Islet of Langerhans (tissue), 1 donor: ENCODE results near the gene DPP6.
A peak's percentile ranks its signal among the peaks of the same experiment; 100 is the strongest.

Source experiments
- FAIRE-seq: peaks from one replicate; lab custom pipeline; 2011; peaks lifted over from hg19 to GRCh38; lab: Jason Lieb, UNC

DPP6 gene

DNA sequence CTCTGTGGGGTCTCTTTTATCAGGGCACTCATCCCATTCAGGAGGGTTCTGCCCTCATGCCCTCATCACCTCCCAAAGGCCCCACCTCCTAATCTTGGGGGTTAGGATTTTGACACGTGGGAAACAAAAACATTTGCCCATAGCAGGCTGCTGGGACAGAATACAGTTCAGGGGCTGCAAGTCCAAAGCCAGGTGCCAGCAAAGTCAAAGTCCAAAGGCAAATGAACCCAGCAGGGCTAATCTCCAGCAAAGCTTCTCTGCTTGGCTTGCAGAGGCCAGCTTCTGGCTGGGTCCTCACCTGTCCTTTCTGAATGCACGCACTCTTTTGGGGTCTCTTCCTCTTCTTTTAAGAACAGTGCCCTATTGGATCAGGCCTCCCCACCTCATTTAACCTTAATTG is 359.9 kb downstream of the DPP6 start:
- no peak for FAIRE-seq

DNA sequence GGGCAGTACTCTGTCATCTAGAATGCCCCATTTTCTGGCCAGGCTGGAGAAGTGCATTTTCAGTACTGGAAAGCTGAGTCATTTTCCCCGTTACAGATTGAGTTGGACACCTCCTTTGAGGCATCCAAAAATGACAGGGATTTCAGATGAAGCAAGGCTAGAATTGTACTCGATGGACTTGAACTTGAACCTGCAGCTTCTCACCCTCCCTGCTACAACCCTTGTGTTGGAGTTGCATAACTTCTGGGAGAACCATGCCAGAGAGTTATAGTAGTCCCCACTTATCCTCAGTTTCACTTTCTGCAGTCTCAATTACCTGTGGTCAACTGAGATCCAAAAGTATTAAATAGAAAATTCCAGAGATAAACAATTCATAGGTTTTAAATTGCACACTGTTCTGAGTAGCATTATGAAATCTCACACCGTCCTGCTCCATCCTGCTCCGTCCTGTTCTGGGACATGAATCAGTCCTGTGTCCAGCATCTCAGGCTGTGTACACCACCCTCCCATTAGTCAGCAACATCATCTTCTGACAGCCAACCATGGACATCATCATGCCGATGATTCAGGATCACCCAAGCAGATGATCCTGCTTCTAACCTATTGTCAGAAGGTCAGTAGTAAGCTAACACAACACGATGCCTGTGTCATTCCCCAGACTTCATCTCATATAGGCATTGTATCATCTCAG is 363.7 kb downstream of the DPP6 start:
- FAIRE-seq = no peak

DNA sequence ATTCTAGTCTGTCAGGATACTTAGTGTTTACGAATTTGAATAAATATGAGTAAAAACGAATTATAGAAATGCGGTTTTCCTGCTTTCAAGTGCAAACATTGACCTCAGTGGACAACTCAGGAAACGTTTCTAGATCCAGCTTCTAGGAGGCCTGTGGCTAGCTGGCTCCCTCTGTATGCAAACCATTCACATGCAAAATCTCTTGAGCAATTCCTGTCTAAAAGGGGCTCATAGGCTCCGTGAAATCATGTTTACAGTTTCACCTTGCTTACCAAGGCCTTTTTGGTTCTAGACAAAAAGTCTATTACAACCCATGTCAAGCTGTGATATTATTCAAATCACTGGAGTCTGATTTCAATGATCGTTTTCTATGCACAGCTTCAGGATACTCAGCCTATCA is 364.5 kb downstream of the DPP6 start:
- no peak for FAIRE-seq

DNA sequence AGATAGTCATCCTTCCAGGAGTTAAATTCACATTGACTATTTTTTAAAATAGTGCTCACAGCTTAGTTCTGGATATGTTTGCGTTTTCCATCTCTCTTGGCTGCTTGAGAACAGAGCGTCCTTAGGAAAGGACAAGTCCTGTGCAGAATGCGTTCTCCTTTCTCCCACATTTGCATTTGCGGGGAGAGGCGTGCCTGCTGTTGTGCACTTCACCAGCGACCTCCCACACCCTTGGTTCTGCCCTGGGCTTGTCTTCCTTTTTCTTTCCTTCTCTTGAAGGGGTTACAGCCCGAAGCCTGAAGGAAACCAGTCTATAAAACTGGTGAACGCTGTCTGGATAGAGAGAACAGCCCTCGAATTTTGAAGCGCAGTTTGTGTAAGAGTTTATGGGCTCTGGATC is 367.1 kb downstream of the DPP6 start:
- no peak for FAIRE-seq

DNA sequence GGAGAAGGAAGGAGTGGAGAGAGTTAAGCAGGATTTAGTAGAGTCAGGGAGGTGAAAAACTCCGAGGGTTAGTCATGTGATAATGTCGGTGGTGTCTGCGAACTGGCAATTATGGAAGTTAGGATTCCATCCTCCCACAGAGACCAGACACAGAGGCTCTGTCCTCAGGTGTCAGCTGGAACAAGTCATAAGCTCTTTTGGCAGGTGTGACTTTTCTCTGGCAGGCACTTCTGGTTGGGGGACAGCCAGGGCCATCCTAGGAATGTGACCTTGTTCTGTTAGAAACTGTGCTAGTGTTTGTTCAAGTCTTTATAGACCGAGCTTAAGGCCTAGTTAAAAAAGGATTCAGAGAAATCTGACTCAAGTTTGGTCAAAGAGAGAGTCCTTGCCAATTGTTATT is 371.0 kb downstream of the DPP6 start:
- FAIRE-seq = no peak

DNA sequence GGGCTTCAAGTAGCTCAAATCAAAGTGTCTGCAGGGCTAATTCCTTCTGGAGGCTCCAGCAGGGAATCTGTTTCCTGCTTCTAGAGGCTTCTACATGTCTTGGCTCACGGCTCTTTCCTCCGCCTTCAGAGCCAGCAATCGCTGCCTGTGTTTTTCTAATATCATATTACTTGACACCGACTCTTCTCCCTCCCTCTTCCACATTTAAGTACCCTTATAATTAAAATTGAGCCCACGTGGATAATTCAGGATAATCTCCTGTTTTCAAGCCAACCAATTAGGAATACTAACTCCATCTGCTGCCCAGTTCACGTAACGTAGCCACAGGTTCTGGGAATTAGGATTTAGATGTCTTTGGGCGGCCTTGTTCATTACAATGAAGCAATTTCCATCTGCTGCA is 372.2 kb downstream of the DPP6 start:
- no peak for FAIRE-seq

DNA sequence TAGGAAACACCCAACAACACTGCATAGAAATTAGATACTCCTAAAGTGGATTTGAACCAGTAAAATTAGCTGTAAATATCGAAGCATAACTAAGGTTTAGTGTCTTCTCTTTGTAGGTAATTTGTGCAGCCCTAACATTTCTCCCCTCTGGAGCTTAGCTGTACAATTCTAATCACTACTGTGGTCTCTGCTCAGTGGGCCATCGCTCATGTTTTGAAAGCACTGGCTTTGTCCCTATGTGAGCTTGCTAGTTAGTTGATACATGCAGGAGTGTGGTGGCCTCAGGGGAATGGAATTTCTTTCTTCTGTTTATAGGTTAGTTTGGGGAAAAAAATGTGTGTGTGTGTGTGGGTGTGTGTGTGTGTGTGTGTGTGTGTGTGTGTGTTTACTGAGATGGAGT is 373.1 kb downstream of the DPP6 start:
- no peak for FAIRE-seq

DNA sequence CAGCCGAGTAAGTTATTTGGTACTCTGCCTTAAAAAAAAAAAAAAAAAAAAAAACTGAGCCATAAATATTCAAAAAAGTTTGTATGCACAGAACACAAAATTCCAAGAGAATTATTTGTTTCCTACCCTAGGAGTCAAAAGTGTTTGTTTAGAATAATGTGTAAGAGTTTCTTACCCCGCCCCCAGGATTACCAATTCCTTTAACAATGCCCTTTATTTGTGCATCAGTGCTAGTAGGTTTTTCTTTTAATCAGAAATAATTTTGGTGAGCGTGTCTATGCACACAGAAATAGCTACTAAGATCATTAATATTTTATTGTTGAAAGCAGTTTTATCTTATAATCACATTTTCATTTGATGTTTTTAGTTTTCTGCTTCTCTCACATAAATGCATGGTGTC is 374.6 kb downstream of the DPP6 start:
- FAIRE-seq = no peak

DNA sequence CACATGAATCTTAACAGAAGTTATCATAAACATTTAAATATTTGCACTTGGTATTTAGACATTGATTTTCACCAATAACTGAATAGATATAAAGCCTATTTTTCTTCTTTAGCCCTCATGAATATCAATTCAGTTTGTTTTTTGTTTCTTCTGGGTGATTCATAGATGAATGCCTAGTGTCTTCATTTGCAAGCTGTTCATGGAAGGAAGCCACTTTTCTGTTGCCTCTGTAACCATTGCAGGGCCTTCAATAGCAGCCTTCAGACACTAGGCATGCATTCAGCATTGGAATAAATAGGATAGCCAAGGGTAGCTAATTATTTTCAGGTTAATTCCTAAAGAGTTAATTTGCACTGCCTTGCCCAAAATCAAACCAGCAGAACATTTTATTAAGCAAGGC is 375.3 kb downstream of the DPP6 start:
- no peak for FAIRE-seq

DNA sequence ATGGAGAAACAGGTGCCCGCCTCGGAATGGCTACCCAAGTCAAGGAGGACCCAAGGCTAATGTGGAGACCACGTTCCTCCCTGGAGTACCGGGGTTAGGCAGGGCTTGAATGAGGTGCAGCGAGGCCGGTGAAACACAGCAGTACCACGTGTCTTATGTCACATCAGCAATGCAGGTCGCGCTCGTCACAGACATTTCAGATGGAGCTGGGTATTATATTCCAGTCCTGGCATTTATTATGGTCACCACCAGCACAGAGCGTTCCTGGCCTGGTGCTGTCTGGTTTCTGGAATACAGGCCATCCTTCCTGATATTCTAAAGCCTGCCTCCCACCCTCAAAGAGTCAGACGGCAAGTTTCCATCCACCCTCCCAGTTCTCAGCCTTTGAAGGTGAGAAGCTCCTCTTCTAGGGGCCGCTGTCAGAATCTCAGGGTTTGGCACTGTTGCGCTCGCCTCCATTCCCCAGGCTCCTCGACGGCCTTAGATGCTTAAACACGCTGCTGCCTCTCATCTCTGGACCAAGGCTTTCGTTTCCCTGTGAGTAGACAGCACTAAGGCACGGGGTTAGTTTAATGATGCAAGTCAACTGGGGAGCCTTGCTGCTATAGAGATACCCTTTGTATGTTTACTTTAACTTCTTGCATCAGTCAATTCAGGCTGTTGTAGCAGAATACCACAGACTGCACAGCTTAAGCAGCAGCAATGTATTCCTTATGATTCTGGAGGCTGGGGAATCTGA is 377.6 kb downstream of the DPP6 start:
- no peak for FAIRE-seq

DNA sequence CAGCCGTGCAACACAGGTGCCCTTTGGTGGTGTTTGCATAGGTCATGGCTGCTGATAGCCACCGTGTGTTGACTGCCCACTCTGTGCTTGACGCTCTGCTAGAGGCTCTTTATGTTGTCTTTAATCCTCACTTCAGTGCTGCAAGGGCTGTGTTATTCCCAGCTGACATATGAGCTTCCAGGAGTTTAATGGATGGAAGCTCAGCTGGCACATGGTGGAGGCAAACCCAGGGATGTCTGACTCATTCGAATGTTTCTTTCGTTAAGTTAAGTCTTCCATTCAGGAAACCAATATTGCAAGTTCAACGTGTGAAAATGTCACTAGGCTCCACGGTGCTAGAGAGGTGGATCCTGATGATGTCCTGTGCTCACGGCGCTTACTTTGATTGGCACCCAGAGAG is 378.4 kb downstream of the DPP6 start:
- no peak for FAIRE-seq

DNA sequence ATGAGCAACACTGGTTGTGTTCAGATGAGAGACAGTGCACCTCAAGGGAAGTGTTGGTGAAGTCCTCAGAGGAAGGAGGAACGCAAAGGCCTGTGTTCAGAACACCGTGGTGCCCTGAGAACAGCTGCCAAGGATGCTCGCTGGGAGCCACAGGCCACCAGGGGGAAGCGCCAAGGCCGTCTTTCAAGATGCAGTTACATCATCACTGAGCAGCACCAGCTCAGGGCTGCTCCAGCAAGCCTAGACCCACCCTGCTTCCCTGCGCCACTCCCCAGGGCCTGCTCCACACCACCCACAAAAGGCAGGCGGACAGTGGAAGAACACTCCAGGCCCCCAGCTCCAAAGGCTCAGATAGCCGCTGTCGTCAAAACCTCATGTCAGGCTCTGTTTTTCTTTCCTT is 378.8 kb downstream of the DPP6 start:
- FAIRE-seq = no peak

DNA sequence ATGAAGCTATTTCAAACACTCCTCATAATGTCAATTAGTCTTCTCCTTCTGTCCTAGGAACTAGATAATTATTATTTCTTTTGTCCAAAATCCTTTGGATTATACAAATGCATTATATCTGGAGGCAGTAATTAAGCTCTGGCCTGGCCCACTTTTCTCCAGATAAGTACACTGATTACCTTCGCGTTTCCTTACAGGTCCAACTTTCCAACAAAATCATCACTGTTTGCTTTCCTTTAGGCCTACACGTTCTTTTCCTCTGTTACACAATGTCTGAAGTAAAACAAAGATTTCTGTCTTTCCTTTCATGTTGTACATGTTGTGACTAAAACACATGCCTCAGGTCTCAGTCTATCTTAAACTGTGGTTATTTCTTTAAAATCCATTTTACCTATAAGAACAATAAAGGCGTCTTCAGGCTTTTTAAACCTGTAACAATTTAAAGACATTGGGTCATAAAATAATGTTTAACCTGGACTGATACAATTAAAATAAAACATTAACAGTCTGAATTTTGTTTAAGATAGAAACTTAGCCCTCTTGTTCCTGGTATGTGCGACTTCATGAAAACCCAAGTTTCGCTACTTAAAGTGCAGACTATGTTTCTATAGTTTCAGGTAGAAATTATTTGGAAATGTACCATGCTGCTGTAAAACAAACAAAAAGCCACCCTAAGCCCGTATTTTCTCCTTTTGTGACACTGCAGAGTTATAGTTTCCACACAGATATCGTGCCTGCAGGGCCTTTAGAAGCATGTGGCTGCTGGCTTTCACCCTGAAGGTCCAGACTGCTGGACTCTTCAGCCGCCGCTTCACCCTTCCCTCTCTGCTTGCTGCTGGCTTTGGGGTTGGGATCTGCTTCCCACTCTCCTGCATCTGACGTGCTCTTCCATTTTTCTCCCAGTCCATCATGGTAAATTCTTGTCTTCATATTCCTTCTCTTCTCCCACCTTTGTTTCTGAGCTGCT is 381.7 kb downstream of the DPP6 start:
- peak; percentile 36 for FAIRE-seq

DNA sequence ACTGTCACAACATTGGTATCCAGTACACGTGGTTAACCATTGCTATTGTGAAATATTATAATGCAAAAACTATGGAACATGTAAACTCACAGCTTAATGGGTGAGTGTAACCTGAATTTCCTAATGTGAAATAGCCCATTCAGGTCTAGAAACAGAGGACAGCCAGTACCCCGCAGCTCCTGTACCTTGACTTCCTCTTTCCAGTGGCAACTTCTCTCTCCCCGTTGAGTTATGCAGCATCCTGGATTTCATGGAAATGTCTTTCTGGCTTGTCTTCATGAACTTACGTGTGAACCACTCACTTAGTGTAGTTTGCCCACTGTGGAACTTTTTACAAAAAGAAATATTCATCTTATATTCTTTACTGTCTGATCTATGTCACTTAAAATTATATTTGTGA is 384.4 kb downstream of the DPP6 start:
- FAIRE-seq = no peak

DNA sequence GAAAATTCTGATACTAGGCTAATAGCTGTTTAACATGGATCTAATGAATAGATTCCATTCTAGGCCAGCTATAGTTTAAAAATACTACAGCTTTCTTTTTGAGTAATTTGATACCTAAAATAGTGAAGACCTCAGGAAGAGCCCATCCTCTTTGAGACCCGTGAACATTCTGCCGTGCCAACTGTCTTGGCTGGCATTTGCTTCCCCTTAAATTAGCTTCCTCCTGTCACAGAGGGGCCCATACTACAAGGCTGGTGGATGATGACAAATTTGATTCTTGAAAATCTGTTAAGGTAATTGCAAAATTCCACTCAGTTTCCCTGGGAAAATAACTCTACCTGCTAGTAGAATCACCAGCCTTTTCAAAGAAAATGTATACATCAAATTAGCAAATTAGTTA is 385.0 kb downstream of the DPP6 start:
- no peak for FAIRE-seq

DNA sequence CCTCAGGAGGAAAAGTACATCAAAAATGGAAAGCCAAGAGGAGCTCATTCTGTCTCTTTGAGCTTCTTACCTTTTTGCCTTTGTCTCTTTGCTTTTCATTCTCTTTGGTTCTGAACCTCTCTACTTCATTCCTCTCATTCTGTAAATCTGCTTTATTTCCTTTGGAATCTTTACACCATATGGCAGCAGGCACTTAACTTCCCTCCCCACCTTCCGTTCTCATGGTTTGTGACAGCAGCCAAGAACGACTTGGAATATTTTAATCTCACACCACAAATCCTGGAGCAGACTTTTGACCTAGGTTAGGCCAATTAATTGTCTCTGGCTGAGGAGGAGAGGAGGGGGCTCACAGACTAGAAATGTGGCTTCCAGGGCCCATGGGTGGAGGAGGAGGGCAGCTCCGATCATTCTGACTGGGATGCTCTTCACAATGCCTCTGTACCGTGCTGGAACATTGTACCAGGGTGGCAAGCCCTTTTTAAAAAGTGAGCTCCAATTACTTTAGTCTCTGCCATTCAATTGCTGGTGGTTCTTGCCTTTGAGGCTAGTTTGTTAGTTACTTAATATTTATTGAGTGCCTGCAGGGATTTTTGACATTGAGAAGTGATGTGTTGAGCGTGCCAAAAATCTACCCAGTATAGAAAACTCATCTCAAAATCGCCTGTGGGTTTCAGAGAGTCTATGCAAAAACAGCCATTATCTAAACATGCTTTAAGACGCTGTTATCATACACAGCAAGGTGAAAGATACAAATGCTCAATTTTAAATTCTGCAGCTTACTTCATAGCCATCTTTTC is 386.6 kb downstream of the DPP6 start:
- FAIRE-seq = no peak

DNA sequence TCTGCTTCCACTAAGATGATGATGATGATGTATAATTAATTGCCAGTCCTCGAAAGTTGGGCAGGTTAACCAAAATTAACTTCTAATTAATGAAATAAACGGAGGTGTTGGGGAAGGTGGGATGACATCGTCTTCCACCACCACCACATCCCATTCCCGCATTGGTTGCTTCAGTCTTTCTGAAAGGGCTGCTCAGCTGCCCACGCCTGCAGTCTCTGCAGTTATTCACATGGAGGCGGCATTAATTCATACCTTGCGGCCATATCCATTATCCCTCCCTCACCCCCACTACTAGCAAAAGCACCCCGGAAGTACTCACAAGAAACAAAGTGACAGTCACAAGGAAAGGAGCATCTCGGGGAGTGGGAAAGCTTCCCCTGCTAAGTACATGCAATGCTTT is 387.9 kb downstream of the DPP6 start:
- no peak for FAIRE-seq

DNA sequence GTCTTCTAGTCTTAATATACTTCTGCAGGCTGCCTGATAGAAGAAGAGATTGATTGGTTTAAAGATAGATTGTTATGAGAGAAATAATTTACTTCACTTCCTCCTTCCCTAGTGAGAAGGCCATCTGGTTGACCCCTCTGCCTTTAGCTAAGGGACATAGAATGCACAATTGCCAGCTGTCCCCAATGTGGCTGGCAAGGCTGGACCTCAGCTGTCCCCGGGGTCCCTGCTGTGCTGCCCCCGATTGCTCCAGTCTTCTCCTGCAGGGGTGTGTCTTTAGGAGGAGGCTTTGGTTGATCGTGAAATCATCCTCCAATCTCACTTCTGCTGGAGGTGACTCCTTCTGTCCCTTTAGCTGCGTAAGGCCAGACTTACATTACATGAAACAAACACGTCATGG is 388.5 kb downstream of the DPP6 start:
- no peak for FAIRE-seq

DNA sequence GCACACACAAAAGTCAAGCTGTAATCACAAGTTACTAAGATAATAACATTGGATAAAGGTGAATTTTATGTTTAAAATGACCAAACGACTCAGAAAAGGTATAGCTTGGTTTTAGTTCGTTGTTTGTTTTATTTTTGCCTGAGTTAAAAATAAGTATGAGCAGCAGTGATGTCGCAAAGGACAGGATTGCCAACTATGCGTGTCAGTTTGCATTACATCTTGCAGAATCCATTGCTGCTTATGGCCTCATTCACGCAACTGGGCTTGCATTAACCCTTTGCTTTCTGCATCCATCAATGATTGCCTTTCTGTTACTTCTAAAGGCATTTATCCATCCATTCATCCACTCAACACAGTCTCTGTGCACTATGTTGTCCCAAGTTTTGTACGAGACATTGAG is 389.6 kb downstream of the DPP6 start:
- FAIRE-seq = no peak

DNA sequence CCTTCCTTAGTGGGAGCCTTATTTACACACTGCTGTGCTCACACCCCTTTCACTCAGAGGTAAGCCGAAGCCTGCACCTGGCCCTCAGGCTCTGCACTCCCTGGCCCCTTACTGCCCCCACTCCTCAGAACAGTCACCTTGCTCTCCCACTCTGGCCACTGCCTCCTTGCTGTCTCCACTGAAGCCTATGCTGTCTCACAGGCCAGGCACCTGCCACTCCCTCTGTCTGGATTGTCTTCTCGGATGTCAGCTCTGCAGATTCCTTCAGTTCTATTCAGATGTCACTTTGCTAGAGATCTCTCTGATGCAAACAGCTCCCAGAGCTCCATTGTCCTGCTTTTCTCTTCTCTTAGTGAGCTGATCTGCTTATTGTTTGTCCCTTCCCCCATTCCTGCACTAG is 390.7 kb downstream of the DPP6 start:
- FAIRE-seq = no peak

DNA sequence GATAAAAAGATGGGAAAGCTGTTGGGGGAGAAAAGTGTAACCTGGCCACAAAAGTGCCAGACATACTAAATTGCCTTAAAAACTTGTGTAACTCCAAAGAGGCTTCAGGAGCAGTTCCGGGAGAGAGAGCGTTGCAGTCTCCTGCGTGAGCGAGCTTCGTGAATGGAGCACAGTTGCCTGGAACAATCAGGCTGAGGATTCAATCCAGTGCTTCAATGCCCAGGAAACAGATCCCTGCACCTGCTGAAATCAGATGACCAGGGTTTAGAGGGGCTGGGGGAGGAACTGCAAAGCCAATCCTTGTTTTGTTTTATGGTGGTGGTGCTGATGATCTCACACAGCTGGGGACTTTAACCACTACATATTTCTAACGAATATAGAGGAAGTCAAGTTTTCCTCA is 398.3 kb downstream of the DPP6 start:
- FAIRE-seq = no peak
